HG02642 (cell line): ENCODE measurements around the gene MEIOB.
"Not testable (repeated sequence)": the region's sequence is repeated elsewhere in the genome, so short reads cannot be mapped to it uniquely, and the experiment has no call there.

ENCODE experiments used
- ATAC-seq: cut with Tn5 transposase; IDR thresholded peaks from one replicate; pipeline ENCODE4 v1.9.1; 2021; ENCODE audit warnings: mild to moderate bottlenecking; ENCODE audit not compliant: unreplicated experiment, poor library complexity

MEIOB gene

DNA sequence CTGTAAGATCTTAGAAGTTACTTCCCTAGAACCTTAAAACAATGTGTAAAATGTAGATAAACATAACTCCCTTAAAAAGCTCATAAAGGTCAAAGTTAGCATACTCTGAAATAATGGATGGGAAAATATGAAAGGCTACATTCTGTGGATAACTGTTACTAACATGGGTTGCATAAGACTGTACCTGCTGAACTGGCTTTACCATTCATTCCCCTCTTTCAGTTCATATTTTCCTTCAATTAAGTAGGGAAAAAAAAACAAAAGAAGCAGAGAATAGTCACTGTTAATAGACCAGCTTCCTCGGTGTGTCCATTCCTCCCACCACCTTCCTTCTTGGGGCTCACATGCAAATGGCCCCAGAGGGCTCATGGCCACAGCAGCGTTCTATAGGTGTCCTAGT, 7.5 kb upstream of the MEIOB start:
- no peak for ATAC-seq

DNA sequence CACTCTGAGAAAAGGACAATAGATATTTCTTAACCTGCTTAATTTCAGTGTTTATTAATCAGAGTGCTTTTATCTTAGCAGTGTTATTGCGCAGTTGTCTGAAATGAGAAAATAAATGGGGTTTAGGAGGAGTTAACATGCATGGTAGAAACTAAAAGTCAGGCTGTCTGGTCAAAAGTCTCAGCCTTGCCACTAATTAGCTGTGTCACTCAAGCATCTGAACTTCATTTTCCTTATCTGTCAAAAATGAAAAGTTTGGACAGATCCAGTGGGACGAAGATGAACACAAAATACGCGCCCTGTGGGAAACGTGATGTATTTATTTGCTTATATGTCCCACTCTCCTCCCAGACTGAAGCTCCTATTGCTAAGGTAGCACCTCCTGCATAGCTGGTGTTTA, 6.3 kb upstream of the MEIOB start:
- ATAC-seq = no peak

DNA sequence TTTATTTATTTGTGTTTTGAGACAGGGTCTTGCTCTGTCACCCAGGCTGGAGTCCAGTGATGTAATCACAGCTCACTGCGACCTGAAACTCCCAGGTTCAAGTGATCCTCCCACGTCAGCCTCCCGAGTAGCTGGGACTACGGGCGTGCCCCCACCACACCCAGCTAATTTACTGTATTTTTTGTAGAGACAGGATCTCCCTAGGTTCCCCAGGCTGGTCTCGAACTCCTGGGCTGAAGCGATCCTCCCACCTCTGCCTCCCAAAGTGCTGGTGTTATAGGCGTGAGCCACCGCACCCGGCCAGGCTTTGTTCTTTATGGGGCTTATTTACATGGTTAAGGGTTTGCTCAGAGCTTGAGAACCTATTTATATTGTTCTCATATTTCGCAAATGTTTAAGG, 5.8 kb upstream of the MEIOB start:
- no peak for ATAC-seq

DNA sequence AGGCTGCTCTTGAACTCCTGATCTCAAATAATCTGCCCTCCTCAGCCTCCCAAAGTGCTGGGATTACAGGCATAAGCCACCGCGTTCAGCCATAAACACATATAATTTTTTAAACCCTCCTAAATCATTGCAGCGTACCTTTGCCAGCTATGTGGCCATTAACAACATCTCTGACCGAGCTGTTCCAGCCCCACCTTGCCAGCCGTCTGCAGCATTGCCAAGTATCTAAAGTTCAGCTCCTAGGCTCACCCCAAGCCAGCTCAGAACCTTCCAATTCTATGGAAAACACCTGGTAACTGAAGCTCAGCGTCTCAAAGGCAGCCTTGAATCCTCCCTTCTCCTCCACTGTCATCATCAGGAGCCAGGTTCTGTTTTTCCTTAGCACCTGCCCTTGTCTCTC, 5.1 kb upstream of the MEIOB start:
- ATAC-seq = no peak

GRCh38 chr16:1876468-1876867, 4.5 kb upstream of the MEIOB start:
- no peak for ATAC-seq

GRCh38 chr16:1876066-1876465, 4.1 kb upstream of the MEIOB start:
- ATAC-seq = not testable (repeated sequence)

- ATAC-seq = no peak
These were observed 2.9 kb upstream of the MEIOB start for GRCh38 chr16:1874854-1875253.

GRCh38 chr16:1870365-1871082, 1.4 kb downstream of the MEIOB start:
- no peak for ATAC-seq

DNA sequence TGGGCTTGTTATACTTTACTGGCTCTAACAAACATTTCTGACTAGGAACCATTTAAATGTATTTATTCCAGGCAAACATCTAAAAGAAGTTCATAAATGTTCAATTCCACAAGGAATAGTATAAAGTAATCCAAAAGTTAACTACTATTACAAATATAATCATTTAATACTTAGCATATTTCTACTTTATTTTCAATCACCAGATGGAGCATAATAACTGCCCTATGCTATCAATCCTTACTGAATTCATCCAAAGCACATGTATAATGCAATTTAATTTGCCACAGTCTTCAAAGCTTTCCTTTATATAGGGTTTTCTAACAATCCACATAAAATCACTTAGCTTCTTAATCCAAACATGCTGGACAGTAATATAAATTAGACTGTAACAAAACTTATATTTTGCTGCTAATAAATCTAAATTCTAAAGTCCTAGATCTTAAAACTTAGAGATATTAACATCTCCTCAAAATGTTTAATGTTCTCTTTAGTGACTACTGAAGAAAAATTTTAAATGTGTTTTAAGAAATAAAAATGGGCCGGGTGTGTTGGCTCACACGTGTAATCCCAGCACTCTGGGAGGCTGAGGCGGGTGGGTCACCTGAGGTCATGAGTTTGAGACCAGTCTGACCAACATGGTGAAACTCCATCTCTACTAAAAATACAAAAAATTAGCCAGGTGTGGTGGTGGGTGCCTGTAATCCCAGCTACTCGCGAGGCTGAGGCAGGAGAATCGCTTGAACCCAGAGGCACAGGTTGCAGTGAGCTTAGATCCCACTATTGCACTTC, 5.9 kb downstream of the MEIOB start:
- ATAC-seq = no peak

GRCh38 chr16:1863681-1864460, 8.1 kb downstream of the MEIOB start:
- ATAC-seq = no peak

- no peak for ATAC-seq
These were observed 9.6 kb downstream of the MEIOB start for GRCh38 chr16:1862394-1862793.

GRCh38 chr16:1861730-1862129, 10.2 kb downstream of the MEIOB start:
- ATAC-seq = no peak

DNA sequence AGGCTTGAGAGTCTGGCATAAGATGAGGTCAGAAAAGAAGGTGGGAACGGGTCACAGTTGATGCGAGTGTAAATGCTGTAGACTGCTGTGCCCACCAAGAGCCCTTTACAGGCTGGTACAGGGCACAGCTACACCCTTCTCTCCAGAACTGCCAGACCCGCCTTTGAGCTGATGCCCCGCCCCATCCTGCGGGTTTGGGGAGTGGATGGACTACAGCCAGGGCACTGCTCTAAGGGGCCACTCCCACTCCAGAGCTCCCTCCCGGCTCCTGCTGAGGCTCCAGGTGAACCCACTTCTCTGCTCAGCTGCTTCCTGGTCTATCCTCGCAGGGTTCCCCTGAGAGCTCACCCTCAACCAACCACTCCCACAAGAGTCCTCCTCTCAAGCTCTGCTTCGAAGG, 12.3 kb downstream of the MEIOB start:
- no peak for ATAC-seq

DNA sequence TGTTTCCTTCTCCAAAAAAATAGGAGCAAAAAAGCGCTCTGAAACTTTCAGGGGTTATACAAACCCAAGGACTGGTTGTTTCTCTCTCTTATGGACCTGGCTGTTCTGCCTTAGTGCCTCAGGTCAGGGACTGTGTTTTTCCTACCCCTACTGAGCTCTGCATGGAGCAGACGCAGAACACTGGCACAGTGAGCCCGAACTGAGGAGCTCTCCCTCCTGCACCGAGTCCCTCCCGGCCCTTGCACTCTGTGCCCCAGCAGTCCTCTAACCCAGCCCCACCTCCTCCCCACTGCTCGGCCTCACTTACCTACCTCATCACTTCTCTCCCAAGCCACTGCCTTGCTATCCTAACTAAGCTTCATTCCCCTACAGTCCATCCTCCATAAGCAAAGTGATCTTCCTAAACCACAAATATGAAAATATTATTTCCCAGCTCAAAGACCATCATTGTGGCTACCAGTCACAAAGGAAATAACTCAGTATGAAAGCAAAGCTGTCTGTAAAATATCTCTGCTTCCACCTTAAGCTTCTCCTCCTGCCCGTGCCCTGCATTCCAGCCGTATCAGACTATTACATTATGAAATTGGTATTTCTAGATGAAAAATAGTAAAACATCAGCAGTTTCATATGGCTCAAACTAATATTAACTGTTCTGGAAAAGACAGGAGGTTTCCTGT, 13.6 kb downstream of the MEIOB start:
- ATAC-seq = no peak

GRCh38 chr16:1857433-1858097, 14.4 kb downstream of the MEIOB start:
- no peak for ATAC-seq

- ATAC-seq = no peak
These were observed 20.2 kb downstream of the MEIOB start for GRCh38 chr16:1851793-1852192.

- no peak for ATAC-seq
These were observed 21.0 kb downstream of the MEIOB start for GRCh38 chr16:1850981-1851380.

- no peak for ATAC-seq
These were observed 25.5 kb downstream of the MEIOB start for GRCh38 chr16:1846416-1846815.

GRCh38 chr16:1845985-1846384, 26.0 kb downstream of the MEIOB start:
- no peak for ATAC-seq

GRCh38 chr16:1839554-1839953, 32.4 kb downstream of the MEIOB start:
- ATAC-seq = no peak
